Loucy (cell line): ENCODE data around the gene LUC7L2.

Experiments used
- H2AFZ ChIP-seq: fragments of 200-600 bp; sonication (generic); 2 replicates; pipeline ENCODE4 v1.6.0; 2016; ENCODE audit warnings: antibody characterized with exemption, mild to moderate bottlenecking, low read length, moderate library complexity
- H3F3A ChIP-seq: fragments of 200-600 bp; 2 replicates; pipeline ENCODE4 v1.6.0; 2016; ENCODE audit warnings: antibody characterized with exemption, low read depth, mild to moderate bottlenecking
- H3K27me3 ChIP-seq: fragments of 200-600 bp; sonication (generic); 2 replicates; pipeline ENCODE4 v1.6.1; 2014; ENCODE audit warnings: low read length, mild to moderate bottlenecking; ENCODE audit not compliant: insufficient read depth, poor library complexity, severe bottlenecking
- H3K36me3 ChIP-seq: fragments of 200-600 bp; sonication (generic); 2 replicates; pipeline ENCODE4 v1.6.1; 2016; ENCODE audit warnings: low read length; ENCODE audit not compliant: insufficient read depth
- H3K4me1 ChIP-seq: fragments of 200-600 bp; sonication (generic); 2 replicates; pipeline ENCODE4 v1.5.1; 2014; ENCODE audit warnings: low read length, mild to moderate bottlenecking; ENCODE audit not compliant: insufficient read depth, poor library complexity, severe bottlenecking
- H3K4me2 ChIP-seq: fragments of 200-600 bp; sonication (generic); 2 replicates; pipeline ENCODE4 v1.6.0; 2014; ENCODE audit warnings: antibody characterized with exemption, low read length, low read depth, mild to moderate bottlenecking; ENCODE audit not compliant: poor library complexity, severe bottlenecking
- H3K4me3 ChIP-seq: fragments of 200-600 bp; sonication (generic); 2 replicates; pipeline ENCODE4 v1.5.1; 2014; ENCODE audit warnings: low read length, mild to moderate bottlenecking, mixed read lengths; ENCODE audit not compliant: poor library complexity, severe bottlenecking
- H3K79me2 ChIP-seq: fragments of 200-600 bp; sonication (generic); 2 replicates; pipeline ENCODE4 v1.6.1; 2014; ENCODE audit warnings: low read length; ENCODE audit not compliant: insufficient read depth
- H3K9ac ChIP-seq: fragments of 200-600 bp; sonication (generic); 2 replicates; pipeline ENCODE4 v1.6.0; 2014; ENCODE audit warnings: mild to moderate bottlenecking, low read depth, low read length, moderate library complexity; ENCODE audit not compliant: poor library complexity, severe bottlenecking
- H3K9me2 ChIP-seq: fragments of 200-600 bp; sonication (generic); replicated peaks from 2 replicates; pipeline ENCODE4 v1.6.1; 2016; ENCODE audit warnings: low read depth, low read length, mixed read lengths
- H3K9me3 ChIP-seq: fragments of 200-600 bp; sonication (generic); 2 replicates; pipeline ENCODE4 v1.6.1; 2014; ENCODE audit warnings: mild to moderate bottlenecking, antibody characterized with exemption, low read length, low read depth; ENCODE audit not compliant: insufficient read depth
- H4K20me1 ChIP-seq: fragments of 200-600 bp; sonication (generic); 2 replicates; pipeline ENCODE4 v1.6.0; 2014; ENCODE audit warnings: antibody characterized with exemption, low read length, mild to moderate bottlenecking; ENCODE audit not compliant: insufficient read depth, poor library complexity, severe bottlenecking
- CTCF ChIP-seq: fragments of 200-600 bp; sonication (generic); conservative IDR thresholded peaks from 2 replicates; pipeline ENCODE4 v1.5.1; 2014; ENCODE audit warnings: mild to moderate bottlenecking, antibody characterized with exemption, low read length
- EZH2phosphoT487 ChIP-seq: fragments of 200-600 bp; IDR thresholded peaks from 2 replicates; pipeline ENCODE4 v1.6.1; 2018; ENCODE audit warnings: antibody characterized with exemption, mild to moderate bottlenecking, moderate library complexity, borderline replicate concordance

The LUC7L2 gene

GRCh38 chr7:139366400-139366799 lies 6.7 kb downstream of the LUC7L2 start:
- Histone ChIP-seq H4K20me1 (peaks cover 98% of the 10 kb centered on the region), H3K4me2 (peak overlapping the region; percentile 98), H3F3A (no peaks in the 10 kb centered on the region), H3K79me2 (peaks cover 100% of the 10 kb centered on the region), H3K4me3 (peak overlapping the region; percentile 79), H3K9me2 (no peaks in the 10 kb centered on the region), H3K27me3 (no peaks in the 10 kb centered on the region), H2AFZ (no peak overlapping the region), H3K9me3 (no peaks in the 10 kb centered on the region), H3K36me3 (peaks cover 40% of the 10 kb centered on the region; the same call in 1 of the 2 replicates), H3K4me1 (peaks cover 50% of the 10 kb centered on the region), H3K9ac (no peak overlapping the region)
- TF ChIP-seq CTCF (no peak), EZH2phosphoT487 (no peak)

- H3F3A ChIP-seq, result no peaks in the 10 kb centered on the region
- no peak overlapping the region for H2AFZ ChIP-seq
- TF ChIP-seq EZH2phosphoT487, result no peak
- TF ChIP-seq CTCF, result no peak
- peak overlapping the region; percentile 54 for H3K4me2 ChIP-seq
- H3K27me3 ChIP-seq, result no peaks in the 10 kb centered on the region
- H3K9me3 ChIP-seq, result no peaks in the 10 kb centered on the region
- peaks cover 98% of the 10 kb centered on the region for H4K20me1 ChIP-seq
- H3K9me2 ChIP-seq, result no peaks in the 10 kb centered on the region
- H3K9ac ChIP-seq, result no peak overlapping the region
- peak overlapping the region; percentile 17 for H3K4me3 ChIP-seq
- H3K79me2 ChIP-seq, result peaks cover 100% of the 10 kb centered on the region
- peaks cover 51% of the 10 kb centered on the region for H3K4me1 ChIP-seq
- peaks cover 40% of the 10 kb centered on the region; the same call in 1 of the 2 replicates for H3K36me3 ChIP-seq
Observed at GRCh38 chr7:139367438-139368155, 7.9 kb downstream of the LUC7L2 start.

GRCh38 chr7:139370301-139370942 lies 10.7 kb downstream of the LUC7L2 start:
- peaks cover 43% of the 10 kb centered on the region; the same call in 1 of the 2 replicates for H3K36me3 ChIP-seq
- peak overlapping the region; percentile 2 for H3K4me3 ChIP-seq
- peaks cover 100% of the 10 kb centered on the region for H3K79me2 ChIP-seq
- no peak for TF ChIP-seq EZH2phosphoT487
- TF ChIP-seq CTCF, result no peak
- H3K9me3 ChIP-seq, result no peaks in the 10 kb centered on the region
- H3K9me2 ChIP-seq, result no peaks in the 10 kb centered on the region
- H3K4me2 ChIP-seq, result peak overlapping the region; percentile 54
- peaks cover 31% of the 10 kb centered on the region for H3K4me1 ChIP-seq
- no peak overlapping the region for H2AFZ ChIP-seq
- H4K20me1 ChIP-seq, result peaks cover 98% of the 10 kb centered on the region
- no peaks in the 10 kb centered on the region for H3F3A ChIP-seq
- H3K9ac ChIP-seq, result no peak overlapping the region
- no peaks in the 10 kb centered on the region for H3K27me3 ChIP-seq
